CD1c-positive myeloid dendritic cell (primary cell): ENCODE measurements around the gene POU5F2.

Experiments used
- DNase-seq: peaks from one replicate; pipeline ENCODE4 v3.0.0-alpha.2; 2016; ENCODE audit errors: extremely low spot score

Gene POU5F2

DNA sequence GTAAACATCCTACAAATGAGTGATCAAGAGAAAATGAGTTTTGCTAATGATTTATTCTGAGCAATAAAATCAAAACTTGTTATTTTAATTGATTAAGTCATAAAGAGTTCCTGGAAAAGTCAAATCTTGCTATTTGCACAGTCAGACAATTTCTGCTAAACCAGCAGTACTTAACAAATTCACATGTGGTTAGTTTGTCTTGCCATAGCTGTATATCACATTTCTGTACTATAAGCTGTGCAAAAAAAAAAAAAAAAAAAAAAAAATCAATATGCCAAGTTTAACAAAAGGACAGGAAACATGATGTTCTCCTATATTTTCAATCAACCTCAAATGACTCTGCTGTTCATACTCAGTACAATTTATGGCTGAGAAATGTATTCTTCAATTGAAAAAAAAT lies 24.9 kb downstream of the POU5F2 start:
- DNase-seq = no peak

GRCh38 chr5:93715761-93716160 lies 25.6 kb downstream of the POU5F2 start:
- no peak for DNase-seq

GRCh38 chr5:93715327-93715726 lies 26.1 kb downstream of the POU5F2 start:
- DNase-seq = no peak

GRCh38 chr5:93708442-93708841 lies 33.0 kb downstream of the POU5F2 start:
- no peak for DNase-seq

DNA sequence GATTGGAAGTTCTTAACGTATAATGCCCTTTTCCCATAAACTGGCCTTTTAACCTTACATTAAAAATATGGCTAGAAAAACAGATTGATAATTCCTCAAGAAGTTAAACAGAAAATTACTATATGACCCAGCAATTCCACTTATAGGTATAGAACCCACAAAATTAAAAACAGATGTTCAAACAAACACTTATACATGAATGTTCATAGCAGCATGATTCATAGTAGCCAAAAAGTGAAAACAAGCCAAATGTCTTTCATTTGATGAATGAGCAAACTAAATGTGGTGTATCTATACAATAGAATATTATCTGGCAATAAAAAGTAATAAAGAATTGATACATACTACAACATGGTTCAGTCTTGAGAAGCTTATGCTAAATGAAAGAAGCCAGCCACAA lies 35.5 kb downstream of the POU5F2 start:
- no peak for DNase-seq

GRCh38 chr5:93704996-93705395 lies 36.4 kb downstream of the POU5F2 start:
- DNase-seq = no peak

DNA sequence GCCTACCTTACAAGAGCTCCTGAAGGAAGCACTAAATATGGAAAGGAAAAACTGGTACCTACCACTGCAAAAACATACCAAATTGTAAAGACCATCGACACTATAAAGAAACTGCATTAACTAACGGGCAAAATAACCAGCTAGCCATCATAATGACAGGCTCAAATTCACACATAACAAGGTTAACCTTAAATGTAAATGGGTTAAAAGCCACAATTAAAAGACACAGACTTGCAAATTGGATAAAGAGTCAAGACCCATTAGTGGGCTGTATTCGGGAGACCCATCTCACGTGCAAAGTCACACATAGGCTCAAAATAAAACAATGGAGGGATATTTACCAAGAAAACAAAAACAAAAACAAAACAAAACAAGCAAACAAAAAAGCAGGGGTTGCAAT lies 49.4 kb downstream of the POU5F2 start:
- DNase-seq = no peak
